ENCODE measurements around the gene EMC10.

DNA sequence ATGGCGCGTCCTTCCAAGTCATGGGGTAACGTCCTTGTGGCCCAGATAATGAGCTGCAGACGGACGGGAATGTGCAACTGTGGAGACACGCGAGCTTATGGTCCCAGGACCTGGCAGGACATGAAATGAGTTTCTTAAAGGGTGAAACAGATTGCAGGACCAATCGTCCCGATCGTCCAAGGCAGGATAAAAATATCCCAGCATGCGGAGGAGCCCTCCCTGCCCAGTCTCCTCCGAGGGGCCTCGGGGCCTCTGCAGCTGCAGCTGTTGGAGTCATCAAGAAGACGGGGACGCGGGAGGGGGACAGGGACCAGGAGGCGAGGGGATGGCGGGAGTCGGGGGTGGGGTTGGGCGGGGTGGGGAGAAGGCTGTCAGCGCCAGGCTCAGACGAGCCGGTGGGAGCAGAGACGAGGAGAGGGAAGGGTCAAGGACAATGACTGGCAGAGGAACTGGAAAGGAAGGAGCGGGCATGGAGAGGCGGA lies 14.7 kb downstream of the EMC10 start:
- TF ChIP-seq CBX8 (IDR thresholded peaks at IDR 0.05) = no peak
- TF ChIP-seq, protein P1, sequence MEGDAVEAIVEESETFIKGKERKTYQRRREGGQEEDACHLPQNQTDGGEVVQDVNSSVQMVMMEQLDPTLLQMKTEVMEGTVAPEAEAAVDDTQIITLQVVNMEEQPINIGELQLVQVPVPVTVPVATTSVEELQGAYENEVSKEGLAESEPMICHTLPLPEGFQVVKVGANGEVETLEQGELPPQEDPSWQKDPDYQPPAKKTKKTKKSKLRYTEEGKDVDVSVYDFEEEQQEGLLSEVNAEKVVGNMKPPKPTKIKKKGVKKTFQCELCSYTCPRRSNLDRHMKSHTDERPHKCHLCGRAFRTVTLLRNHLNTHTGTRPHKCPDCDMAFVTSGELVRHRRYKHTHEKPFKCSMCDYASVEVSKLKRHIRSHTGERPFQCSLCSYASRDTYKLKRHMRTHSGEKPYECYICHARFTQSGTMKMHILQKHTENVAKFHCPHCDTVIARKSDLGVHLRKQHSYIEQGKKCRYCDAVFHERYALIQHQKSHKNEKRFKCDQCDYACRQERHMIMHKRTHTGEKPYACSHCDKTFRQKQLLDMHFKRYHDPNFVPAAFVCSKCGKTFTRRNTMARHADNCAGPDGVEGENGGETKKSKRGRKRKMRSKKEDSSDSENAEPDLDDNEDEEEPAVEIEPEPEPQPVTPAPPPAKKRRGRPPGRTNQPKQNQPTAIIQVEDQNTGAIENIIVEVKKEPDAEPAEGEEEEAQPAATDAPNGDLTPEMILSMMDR (IDR thresholded peaks at IDR 0.05) = no peak
- no peak for TF ChIP-seq MAFK (IDR thresholded peaks at IDR 0.05; ENCODE audit: partially characterized antibody)
- no peak for TF ChIP-seq MAX (IDR thresholded peaks at IDR 0.05)
- TF ChIP-seq PBX3 (IDR thresholded peaks at IDR 0.05) = no peak
- no peak for TF ChIP-seq ZFP36 (IDR thresholded peaks at IDR 0.05; ENCODE audit: borderline replicate concordance, partially characterized antibody)
- no peak for TF ChIP-seq NR3C1 (IDR thresholded peaks at IDR 0.05)
- TF ChIP-seq CEBPB (IDR thresholded peaks at IDR 0.05) = no peak
- no peak for TF ChIP-seq EP300 (IDR thresholded peaks at IDR 0.05)
